ENCODE data around the gene RIPOR3. TPM values are rescaled to one million over a fixed set of nuclear protein-coding genes. Genes with fewer than 3 reads are reported as not detected.
"Not testable (repeated sequence)": the region's sequence is repeated elsewhere in the genome, so short reads cannot be mapped to it uniquely, and the experiment has no call there.

The RIPOR3 gene
- total RNA-seq, 1 experiment from 2014 or later = not detected

DNA sequence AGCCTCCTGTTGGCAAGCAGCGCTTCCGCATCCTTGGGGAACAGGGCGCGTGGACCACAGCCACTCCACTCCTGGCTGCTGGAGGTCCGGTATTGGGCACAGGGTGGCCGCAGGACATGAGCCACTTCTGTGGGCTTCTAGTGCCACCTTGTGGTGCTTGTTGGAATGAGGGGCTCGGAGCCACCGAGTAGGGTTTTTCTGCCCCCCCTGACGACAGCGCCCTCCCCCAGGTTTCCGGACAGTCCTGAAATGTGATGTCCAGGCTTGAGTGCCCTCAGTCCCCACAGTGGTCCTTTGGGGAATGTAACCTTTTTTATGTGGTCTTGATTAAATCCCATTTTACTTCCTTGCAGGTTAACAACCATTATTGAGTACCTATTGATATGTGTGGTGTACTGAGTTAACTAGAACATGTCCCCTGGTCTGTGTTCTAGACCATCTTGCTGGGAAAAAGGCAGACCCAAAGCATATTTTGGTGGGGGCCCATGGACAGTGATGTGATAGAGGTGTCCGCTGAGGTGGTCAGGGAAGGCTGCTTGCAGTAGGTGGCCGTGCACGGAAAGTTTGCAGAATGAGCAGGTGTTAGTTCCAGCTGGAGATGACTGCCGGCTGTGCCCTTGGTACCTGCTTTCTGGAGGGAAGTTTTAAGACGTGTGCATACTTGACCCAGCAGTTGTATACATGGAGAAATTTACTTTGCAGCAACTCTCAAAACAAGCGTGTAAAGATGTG lies 111.2 kb downstream of the RIPOR3 start:
- DNase-seq (ENCODE audit: low read depth, low spot score) = peak; percentile 77
- in situ Hi-C loops (cut with HindIII; ENCODE audit: low pct_unique_long_range_greater_than_20kb, low sequenced_read_pairs) = no loop called here

- in situ Hi-C loops (cut with HindIII; ENCODE audit: low pct_unique_long_range_greater_than_20kb, low sequenced_read_pairs) = no loop called here
- no peak for DNase-seq (ENCODE audit: low read depth, low spot score)
Measured at GRCh38 chr20:50579511-50579910, 111.8 kb downstream of the RIPOR3 start.

GRCh38 chr20:50578778-50579165 lies 112.6 kb downstream of the RIPOR3 start:
- in situ Hi-C loops (cut with HindIII; ENCODE audit: low pct_unique_long_range_greater_than_20kb, low sequenced_read_pairs) = no loop called here
- DNase-seq (ENCODE audit: low read depth, low spot score) = no peak

DNA sequence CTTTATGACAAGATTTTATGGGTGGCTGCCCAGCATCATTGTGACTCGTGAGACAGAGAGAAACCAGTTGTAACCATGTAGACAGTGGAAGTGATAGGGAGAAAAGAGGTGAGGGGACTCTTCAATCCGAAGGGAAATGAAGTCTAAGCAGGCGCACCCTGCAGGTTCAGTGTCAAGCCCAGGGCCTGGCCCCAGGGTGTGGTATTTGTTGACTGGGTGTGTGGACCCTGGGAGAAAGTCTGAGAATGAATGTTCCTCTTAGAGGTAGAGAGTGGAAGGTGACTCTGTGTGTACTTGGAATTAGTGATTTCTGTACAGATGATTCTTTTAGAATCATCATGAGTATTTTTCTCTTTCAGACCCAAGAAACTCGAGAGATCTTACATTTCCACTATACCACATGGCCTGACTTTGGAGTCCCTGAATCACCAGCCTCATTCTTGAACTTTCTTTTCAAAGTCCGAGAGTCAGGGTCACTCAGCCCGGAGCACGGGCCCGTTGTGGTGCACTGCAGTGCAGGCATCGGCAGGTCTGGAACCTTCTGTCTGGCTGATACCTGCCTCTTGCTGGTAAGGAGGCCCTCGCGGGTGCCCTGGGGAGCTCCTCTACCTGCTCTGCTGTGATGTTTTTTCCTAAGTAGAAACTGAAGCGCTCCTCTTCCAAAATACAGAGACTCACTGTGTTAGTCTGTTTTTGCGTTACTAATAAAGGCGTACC lies 113.1 kb downstream of the RIPOR3 start:
- in situ Hi-C loops (cut with HindIII; ENCODE audit: low pct_unique_long_range_greater_than_20kb, low sequenced_read_pairs) = no loop called here
- no peak for DNase-seq (ENCODE audit: low read depth, low spot score)

- no peak for DNase-seq (ENCODE audit: low read depth, low spot score)
- in situ Hi-C loops (cut with HindIII; ENCODE audit: low pct_unique_long_range_greater_than_20kb, low sequenced_read_pairs) = no loop called here
Measured at GRCh38 chr20:50577175-50578018, 113.9 kb downstream of the RIPOR3 start.

DNA sequence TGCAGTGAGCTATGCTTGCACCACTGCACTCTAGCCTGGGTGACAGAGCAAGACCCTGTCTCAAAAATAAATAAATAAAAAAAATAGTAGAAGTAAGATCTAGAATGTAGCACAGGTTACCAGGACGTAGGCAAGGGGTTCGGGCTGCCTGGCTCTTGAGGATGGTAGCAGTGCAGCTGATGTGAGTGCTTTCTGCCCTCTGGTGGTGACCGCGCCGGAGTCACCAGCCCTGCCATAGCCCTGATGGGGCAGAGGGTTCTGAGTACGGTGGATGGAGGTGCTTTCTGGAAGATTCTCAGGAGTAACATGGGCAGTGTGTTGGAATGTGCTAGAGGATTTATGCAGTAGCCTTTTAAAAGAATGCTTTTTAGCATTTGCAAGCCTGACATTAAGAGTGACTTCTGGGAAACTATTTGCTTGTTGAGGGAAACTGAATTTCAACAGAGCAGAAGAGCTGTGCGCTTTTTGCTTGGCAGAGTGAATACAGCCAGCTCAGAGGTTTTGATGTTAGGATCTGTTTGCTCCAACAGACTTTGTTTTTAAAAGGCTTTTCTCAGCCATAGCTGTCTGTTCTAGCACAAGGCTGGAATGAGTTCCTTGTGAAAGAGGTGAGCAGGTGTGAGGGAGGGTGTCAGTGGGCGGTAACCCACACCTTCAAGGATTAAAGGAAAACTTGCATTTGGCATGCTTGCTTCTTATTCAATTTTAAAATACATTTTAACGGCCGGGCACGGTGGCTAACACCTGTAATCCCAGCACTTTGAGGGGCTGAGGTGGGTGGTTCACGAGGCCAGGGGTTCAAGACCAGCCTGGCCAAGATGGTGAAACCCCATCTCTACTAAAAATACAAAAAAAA lies 115.2 kb downstream of the RIPOR3 start:
- in situ Hi-C loops (cut with HindIII; ENCODE audit: low pct_unique_long_range_greater_than_20kb, low sequenced_read_pairs) = no loop called here
- DNase-seq (ENCODE audit: low read depth, low spot score) = peak; percentile 78

DNA sequence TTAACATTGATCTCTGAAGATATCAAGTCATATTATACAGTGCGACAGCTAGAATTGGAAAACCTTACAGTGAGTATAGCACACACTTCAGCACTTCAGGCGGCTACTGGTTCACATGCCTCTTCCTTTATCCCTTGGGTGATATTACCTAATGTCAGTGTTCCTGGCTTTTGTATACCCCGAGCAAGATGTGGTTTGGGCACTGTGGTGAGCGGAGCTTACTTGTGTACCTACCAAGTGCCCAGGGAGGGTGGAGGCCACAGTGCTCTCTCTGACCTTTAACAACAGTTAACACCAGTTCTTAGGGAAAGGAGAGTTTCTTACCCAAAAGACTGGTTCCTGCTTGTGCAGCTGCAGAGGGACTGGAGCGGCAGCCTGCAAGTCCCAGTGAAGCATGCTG lies 116.8 kb downstream of the RIPOR3 start:
- no peak for DNase-seq (ENCODE audit: low read depth, low spot score)
- in situ Hi-C loops (cut with HindIII; ENCODE audit: low pct_unique_long_range_greater_than_20kb, low sequenced_read_pairs) = no loop called here

DNA sequence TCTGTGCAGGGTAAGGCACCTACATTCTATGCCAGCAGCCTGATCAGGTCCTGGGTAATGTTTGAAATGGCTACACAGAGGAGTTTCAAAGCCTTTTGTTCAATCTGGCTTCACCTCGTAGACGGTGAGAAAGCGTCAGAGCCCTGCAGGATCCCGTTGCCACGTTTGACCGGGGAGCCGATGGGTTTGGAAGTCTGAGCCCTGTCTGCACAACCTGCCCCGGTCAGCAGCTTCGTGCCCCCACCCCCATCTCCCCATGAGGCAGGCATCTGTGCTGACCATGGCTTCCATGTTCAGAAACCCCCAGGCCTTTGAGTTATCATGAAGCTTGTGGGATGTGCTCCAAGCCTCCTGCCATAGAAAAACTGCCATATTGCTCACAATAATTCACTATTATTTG lies 117.2 kb downstream of the RIPOR3 start:
- in situ Hi-C loops (cut with HindIII; ENCODE audit: low pct_unique_long_range_greater_than_20kb, low sequenced_read_pairs) = no loop called here
- no peak for DNase-seq (ENCODE audit: low read depth, low spot score)

GRCh38 chr20:50572938-50573777 lies 118.2 kb downstream of the RIPOR3 start:
- DNase-seq (ENCODE audit: low read depth, low spot score) = no peak
- in situ Hi-C loops (cut with HindIII; ENCODE audit: low pct_unique_long_range_greater_than_20kb, low sequenced_read_pairs) = no loop called here

GRCh38 chr20:50571466-50571865 lies 119.9 kb downstream of the RIPOR3 start:
- in situ Hi-C loops (cut with HindIII; ENCODE audit: low pct_unique_long_range_greater_than_20kb, low sequenced_read_pairs) = no loop called here
- no peak for DNase-seq (ENCODE audit: low read depth, low spot score)

DNA sequence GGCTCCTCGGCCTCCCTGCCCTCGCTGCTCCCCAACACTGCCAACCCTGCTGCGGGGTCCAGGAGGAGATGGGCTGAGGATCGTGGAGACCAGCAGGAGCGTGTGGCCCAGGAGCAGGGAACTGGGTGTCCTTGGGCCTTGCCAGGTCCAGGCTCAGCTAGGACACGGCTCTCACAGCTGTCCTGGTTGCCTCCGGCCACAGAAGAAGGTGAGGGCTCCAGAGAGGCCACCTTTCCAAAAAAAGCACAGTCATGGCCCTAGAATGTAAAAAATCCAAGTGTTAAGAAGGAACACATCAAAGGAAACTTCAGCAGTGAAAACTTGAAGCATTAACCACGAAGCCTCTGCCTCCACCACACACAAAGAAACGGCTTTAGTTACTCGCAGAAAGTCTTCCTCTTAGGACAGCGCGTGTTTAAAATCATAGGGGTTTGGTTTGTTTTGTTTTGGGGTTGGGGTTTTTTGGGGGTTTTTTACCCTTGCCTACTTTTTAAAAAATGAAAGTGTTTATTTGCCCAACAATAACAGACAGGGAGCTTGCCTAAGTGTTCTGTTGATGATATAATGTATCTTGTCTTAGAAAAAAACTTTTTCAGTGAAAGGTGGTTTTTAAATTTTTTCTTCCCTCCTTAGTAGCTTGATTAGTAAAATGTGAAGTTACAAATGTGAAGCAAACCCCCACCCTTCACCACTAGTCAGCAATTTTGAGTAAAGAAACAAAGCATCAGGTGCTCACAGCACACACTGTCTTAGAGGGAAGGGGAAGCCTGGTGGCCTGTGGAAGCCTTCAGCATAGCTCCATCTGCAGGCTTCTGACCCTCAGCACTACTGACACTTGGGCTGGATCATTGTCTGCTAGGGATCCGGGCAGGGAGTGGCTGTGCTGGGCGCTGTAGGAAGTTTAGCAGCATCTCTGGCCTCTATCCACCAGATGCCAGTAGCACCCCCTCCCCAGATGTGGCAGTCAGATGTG lies 121.2 kb downstream of the RIPOR3 start:
- in situ Hi-C loops (cut with HindIII; ENCODE audit: low pct_unique_long_range_greater_than_20kb, low sequenced_read_pairs) = no loop called here
- peak; percentile 73 for DNase-seq (ENCODE audit: low read depth, low spot score)

DNA sequence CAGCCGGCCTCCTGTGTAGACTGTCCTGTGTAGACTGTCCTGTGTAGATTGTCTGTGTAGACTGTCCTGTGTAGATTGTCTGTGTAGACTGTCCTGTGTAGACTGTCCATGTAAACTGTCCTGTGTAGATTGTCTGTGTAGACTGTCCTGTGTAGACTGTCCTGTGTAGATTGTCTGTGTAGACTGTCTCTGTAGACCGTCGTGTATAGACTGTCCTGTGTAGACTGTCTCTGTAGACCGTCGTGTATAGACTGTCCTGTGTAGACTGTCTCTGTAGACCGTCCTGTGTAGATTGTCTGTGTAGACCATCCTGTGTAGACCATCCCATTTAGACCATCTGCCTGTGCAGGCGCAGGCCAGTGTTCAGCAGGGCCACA lies 121.9 kb downstream of the RIPOR3 start:
- in situ Hi-C loops (cut with HindIII; ENCODE audit: low pct_unique_long_range_greater_than_20kb, low sequenced_read_pairs); DNase-seq (ENCODE audit: low read depth, low spot score): not testable (repeated sequence)

GRCh38 chr20:50568549-50568942 lies 122.8 kb downstream of the RIPOR3 start:
- in situ Hi-C loops (cut with HindIII; ENCODE audit: low pct_unique_long_range_greater_than_20kb, low sequenced_read_pairs) = no loop called here
- DNase-seq (ENCODE audit: low read depth, low spot score) = no peak

DNA sequence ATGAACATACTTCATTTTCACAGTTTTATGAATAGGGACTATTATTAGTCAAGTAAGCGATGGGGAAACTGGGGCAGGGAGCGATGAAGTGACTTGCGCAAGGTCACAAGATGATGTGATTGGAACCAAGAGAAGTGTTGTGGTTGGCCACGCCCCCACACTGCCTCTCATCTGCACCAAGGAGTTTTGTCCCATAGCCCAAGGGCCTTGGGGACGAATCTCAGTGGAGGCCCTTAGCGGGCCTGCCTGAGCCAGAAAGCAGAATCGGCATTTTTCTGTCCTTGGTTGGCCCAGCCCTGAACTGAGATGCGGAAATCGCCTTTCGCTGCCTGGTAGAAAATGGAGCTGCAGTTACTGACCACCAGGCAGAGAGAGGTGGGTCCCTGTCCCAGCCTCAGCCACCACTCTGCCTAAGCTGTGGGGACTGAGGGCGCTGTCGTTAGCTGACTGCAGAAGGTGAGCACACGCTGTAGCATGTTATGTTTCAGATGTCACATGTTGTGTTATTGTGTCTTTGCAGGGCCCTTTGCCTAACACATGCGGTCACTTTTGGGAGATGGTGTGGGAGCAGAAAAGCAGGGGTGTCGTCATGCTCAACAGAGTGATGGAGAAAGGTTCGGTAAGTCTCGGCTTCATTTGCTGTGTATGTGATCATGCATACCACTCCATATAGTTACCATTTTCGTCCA lies 123.3 kb downstream of the RIPOR3 start:
- DNase-seq (ENCODE audit: low read depth, low spot score) = no peak
- in situ Hi-C loops (cut with HindIII; ENCODE audit: low pct_unique_long_range_greater_than_20kb, low sequenced_read_pairs) = no loop called here

- in situ Hi-C loops (cut with HindIII; ENCODE audit: low pct_unique_long_range_greater_than_20kb, low sequenced_read_pairs) = no loop called here
- DNase-seq (ENCODE audit: low read depth, low spot score) = no peak
Measured at GRCh38 chr20:50565871-50566270, 125.5 kb downstream of the RIPOR3 start.

Data from SK-MEL-5 (cell line).